HepG2 (cell line): ENCODE results near the gene ZBTB7B. TPM values are rescaled to one million over a fixed set of nuclear protein-coding genes. Genes with fewer than 3 reads are reported as not detected.

Experiments
- BRCA1 ChIP-seq: sonication (generic); formaldehyde crosslinking; IDR thresholded peaks from 2 replicates; pipeline ENCODE4 v1.4.0; 2020; ENCODE audit warnings: missing genetic modification reagents
- CREBL2 ChIP-seq: sonication (generic); formaldehyde crosslinking; IDR thresholded peaks from 2 replicates; pipeline ENCODE4 v1.8.1; 2023; ENCODE audit warnings: missing genetic modification reagents, mild to moderate bottlenecking, borderline replicate concordance
- DRAP1 ChIP-seq: IDR thresholded peaks from 2 replicates; pipeline ENCODE4 v1.6.1; 2016; ENCODE audit warnings: missing genetic modification reagents, missing compliant biosample characterization
- GATAD1 ChIP-seq: IDR thresholded peaks from 2 replicates; pipeline ENCODE4 v1.6.1; 2016; ENCODE audit warnings: missing genetic modification reagents, missing compliant biosample characterization
- HHEX ChIP-seq: IDR thresholded peaks from 2 replicates; pipeline ENCODE4 v1.6.1; 2016; ENCODE audit warnings: control low read depth
- JUND ChIP-seq: sonication (generic); formaldehyde crosslinking; IDR thresholded peaks from 2 replicates; pipeline ENCODE4 v1.8.0; 2022; ENCODE audit warnings: mild to moderate bottlenecking, missing genetic modification reagents
- KDM6A ChIP-seq: IDR thresholded peaks from 2 replicates; pipeline ENCODE4 v1.6.1; 2016; ENCODE audit warnings: low read depth
- KLF6 ChIP-seq: IDR thresholded peaks from 2 replicates; pipeline ENCODE4 v1.8.0; 2016; ENCODE audit warnings: missing biosample characterization, missing genetic modification reagents
- MED1 ChIP-seq: sonication (generic); formaldehyde crosslinking; IDR thresholded peaks from 2 replicates; pipeline ENCODE4 v1.4.0; 2020; ENCODE audit warnings: missing genetic modification reagents
- MEF2D ChIP-seq: sonication (generic); formaldehyde crosslinking; IDR thresholded peaks from 2 replicates; pipeline ENCODE4 v1.5.1; 2020; ENCODE audit warnings: mild to moderate bottlenecking, missing genetic modification reagents
- PTBP1 ChIP-seq: fragments of 200-400 bp; formaldehyde crosslinking; IDR thresholded peaks from 2 replicates; pipeline ENCODE4 v1.6.1; 2018; ENCODE audit warnings: low read length, low read depth; ENCODE audit not compliant: poor library complexity, severe bottlenecking
- RORA ChIP-seq: sonication (generic); formaldehyde crosslinking; IDR thresholded peaks from 2 replicates; pipeline ENCODE4 v1.5.0; 2020; ENCODE audit warnings: mild to moderate bottlenecking, missing genetic modification reagents, moderate library complexity
- SMAD1 ChIP-seq: sonication (generic); formaldehyde crosslinking; IDR thresholded peaks from 2 replicates; pipeline ENCODE4 v1.4.0; 2020; ENCODE audit warnings: missing genetic modification reagents, low read depth, mild to moderate bottlenecking, borderline replicate concordance
- SMAD3 ChIP-seq: sonication (generic); formaldehyde crosslinking; IDR thresholded peaks from 2 replicates; pipeline ENCODE4 v1.4.0; 2020; ENCODE audit warnings: missing genetic modification reagents
- SMARCC2 ChIP-seq: fragments of 450-650 bp; IDR thresholded peaks from 2 replicates; pipeline ENCODE4 v1.6.1; 2017; ENCODE audit warnings: antibody characterized with exemption, mild to moderate bottlenecking
- SMARCE1 ChIP-seq: fragments of 450-650 bp; IDR thresholded peaks from 2 replicates; pipeline ENCODE4 v1.6.1; 2017; ENCODE audit warnings: borderline replicate concordance
- TAF15 ChIP-seq: fragments of 200-400 bp; formaldehyde crosslinking; IDR thresholded peaks from one replicate; pipeline ENCODE4 v1.6.1; 2018; ENCODE audit warnings: mild to moderate bottlenecking, low read depth, low read length; ENCODE audit not compliant: poor library complexity, severe bottlenecking
- TBX3 ChIP-seq: fragments of 450-650 bp; IDR thresholded peaks from 2 replicates; pipeline ENCODE4 v1.6.1; 2017; ENCODE audit warnings: antibody characterized with exemption, mild to moderate bottlenecking, inconsistent platforms, borderline replicate concordance
- ZBTB14 ChIP-seq: sonication (generic); formaldehyde crosslinking; IDR thresholded peaks from 2 replicates; pipeline ENCODE4 v1.4.0; 2020; ENCODE audit warnings: missing genetic modification reagents
- ZBTB42 ChIP-seq: sonication (generic); formaldehyde crosslinking; IDR thresholded peaks from 2 replicates; pipeline ENCODE4 v1.5.0; 2020; ENCODE audit warnings: mild to moderate bottlenecking, missing genetic modification reagents
- ZBTB8A ChIP-seq: sonication (generic); formaldehyde crosslinking; IDR thresholded peaks from 2 replicates; pipeline ENCODE4 v1.4.0; 2020; ENCODE audit warnings: mild to moderate bottlenecking, low read depth, missing genetic modification reagents, borderline replicate concordance
- ZFYVE20 ChIP-seq: sonication (generic); formaldehyde crosslinking; IDR thresholded peaks from 2 replicates; pipeline ENCODE4 v1.8.0; 2023; ENCODE audit warnings: low read depth, mild to moderate bottlenecking, moderate library complexity, missing genetic modification reagents, borderline replicate concordance
- ZMAT5 ChIP-seq: sonication (generic); formaldehyde crosslinking; IDR thresholded peaks from 2 replicates; pipeline ENCODE4 v1.5.0; 2020; ENCODE audit warnings: mild to moderate bottlenecking, low read depth, missing genetic modification reagents, borderline replicate concordance
- ZNF138 ChIP-seq: sonication (generic); formaldehyde crosslinking; IDR thresholded peaks from 2 replicates; pipeline ENCODE4 v1.5.0; 2020; ENCODE audit warnings: mild to moderate bottlenecking, low read depth, missing genetic modification reagents
- ZNF263 ChIP-seq: sonication (generic); formaldehyde crosslinking; IDR thresholded peaks from 2 replicates; pipeline ENCODE4 v1.4.0; 2020; ENCODE audit warnings: missing genetic modification reagents
- ZNF30 ChIP-seq: sonication (generic); formaldehyde crosslinking; IDR thresholded peaks from 2 replicates; pipeline ENCODE4 v1.5.0; 2020; ENCODE audit warnings: mild to moderate bottlenecking, missing genetic modification reagents
- ZNF333 ChIP-seq: sonication (generic); formaldehyde crosslinking; IDR thresholded peaks from 2 replicates; pipeline ENCODE4 v1.4.0; 2020; ENCODE audit warnings: mild to moderate bottlenecking, missing genetic modification reagents, borderline replicate concordance
- ZNF431 ChIP-seq: sonication (generic); formaldehyde crosslinking; IDR thresholded peaks from 2 replicates; pipeline ENCODE4 v1.9.0; 2022; ENCODE audit warnings: missing genetic modification reagents, low read depth, mild to moderate bottlenecking, borderline replicate concordance
- ZNF468 ChIP-seq: sonication (generic); formaldehyde crosslinking; IDR thresholded peaks from 2 replicates; pipeline ENCODE4 v1.8.0; 2022; ENCODE audit warnings: mild to moderate bottlenecking, moderate library complexity, missing genetic modification reagents
- ZNF605 ChIP-seq: sonication (generic); formaldehyde crosslinking; IDR thresholded peaks from 2 replicates; pipeline ENCODE4 v1.8.0; 2022; ENCODE audit warnings: mild to moderate bottlenecking, missing genetic modification reagents
- polyA plus RNA-seq, 8 experiments: library from polyadenylated mRNA; depleted of rRNA in 3 of 8; stranded (reverse) in 7 of 8; unstranded in 1 of 8; fragments of >200 nt; fragmentation: Illumina TruSeq in 4 of 8; extraction: Trizol in 4 of 8; gene quantifications; 2 replicates each; pipeline versions ENCODE4 v1.2.1 to v1.2.3, GENCODE V29; 2011 to 2016; ENCODE audit warnings: low read depth in 4 of 8, missing spikeins in 1 of 8, mixed read lengths in 1 of 8; ENCODE audit not compliant: insufficient read depth in 1 of 8
- total RNA-seq, 5 experiments: library from RNA; depleted of rRNA; stranded (reverse); fragments of >200 nt; fragmentation: Illumina TruSeq; extraction: Trizol; gene quantifications; 2 replicates each; pipeline ENCODE4 v1.2.3, GENCODE V29; 2016; ENCODE audit warnings: low read depth in 1 of 5

The ZBTB7B gene
- total and polyA plus RNA-seq, 2 of the 13 experiments (the other 11 are each of a cell fraction or from before 2014, with no cell fraction given), result 15.5 to 17.5 TPM

GRCh38 chr1:154982897-154983648 lies 19.5 kb upstream of the ZBTB7B start, which contains the start of gene FLAD1 (continued):
- TF ChIP-seq ZNF138 (no peak), MEF2D (CRISPR knock-in tag) (peak; percentile 31; the same call in 1 of the 2 replicates), HHEX (CRISPR knock-in tag) (no peak), ZBTB8A (CRISPR knock-in tag) (no peak), ZFYVE20 (CRISPR knock-in tag) (no peak), ZNF431 (CRISPR knock-in tag) (no peak), BRCA1 (CRISPR knock-in tag) (no peak), PTBP1 (no peak), DRAP1 (CRISPR knock-in tag) (peak; percentile 42; the same call in 1 of the 2 replicates), ZNF605 (CRISPR knock-in tag) (no peak), SMARCE1 (no peak), CREBL2 (no peak), SMAD1 (CRISPR knock-in tag) (no peak), ZNF30 (CRISPR knock-in tag) (no peak), RORA (CRISPR knock-in tag) (no peak), TBX3 (peak; percentile 82; the same call in 1 of the 2 replicates), MED1 (peak; percentile 41; the same call in 1 of the 2 replicates), ZNF333 (CRISPR knock-in tag) (no peak), ZNF263 (CRISPR knock-in tag) (no peak), KDM6A (CRISPR knock-in tag) (no peak), SMARCC2 (no peak), ZBTB14 (no peak), ZMAT5 (CRISPR knock-in tag) (no peak), ZNF468 (CRISPR knock-in tag) (no peak), SMAD3 (CRISPR knock-in tag) (no peak; the same call in 1 of the 2 replicates), JUND (CRISPR knock-in tag) (no peak), ZBTB42 (no peak), TAF15 (no peak), GATAD1 (CRISPR knock-in tag) (peak; percentile 94), KLF6 (peak; percentile 19; the same call in 1 of the 2 replicates)
